Hepatocyte (in vitro differentiated cells): Measurements from ENCODE around the gene LRRC26. TPM values are rescaled to one million over a fixed set of nuclear protein-coding genes. Genes with fewer than 3 reads are reported as not detected.

Source experiments
- DNase-seq: peaks from one replicate; pipeline ENCODE4 v3.0.0-alpha.2; 2016; ENCODE audit warnings: low spot score
- H2AFZ ChIP-seq: fragments of 200-600 bp; sonication (generic); 2 replicates; pipeline ENCODE4 v1.6.0; 2016; ENCODE audit warnings: antibody characterized with exemption, mild to moderate bottlenecking
- H3K27ac ChIP-seq: fragments of 200-600 bp; sonication (generic); 2 replicates; pipeline ENCODE4 v1.5.1; 2016; ENCODE audit warnings: mild to moderate bottlenecking
- H3K27me3 ChIP-seq: fragments of 200-600 bp; sonication (generic); 2 replicates; pipeline ENCODE4 v1.6.1; 2016
- H3K36me3 ChIP-seq: fragments of 200-600 bp; sonication (generic); replicated peaks from 2 replicates; pipeline ENCODE4 v1.5.1; 2016; ENCODE audit warnings: low read depth; ENCODE audit not compliant: insufficient read depth
- H3K4me1 ChIP-seq: fragments of 200-600 bp; sonication (generic); 2 replicates; pipeline ENCODE4 v1.5.1; 2016; ENCODE audit warnings: mild to moderate bottlenecking, moderate library complexity; ENCODE audit not compliant: insufficient read depth
- H3K4me2 ChIP-seq: fragments of 200-600 bp; sonication (generic); 2 replicates; pipeline ENCODE4 v1.6.0; 2016
- H3K4me3 ChIP-seq: fragments of 200-600 bp; sonication (generic); 2 replicates; pipeline ENCODE4 v1.5.1; 2016; ENCODE audit warnings: mild to moderate bottlenecking
- H3K79me2 ChIP-seq: fragments of 200-600 bp; sonication (generic); 2 replicates; pipeline ENCODE4 v1.6.0; 2017; ENCODE audit warnings: mild to moderate bottlenecking
- H3K9me2 ChIP-seq: fragments of 200-600 bp; sonication (generic); replicated peaks from 2 replicates; pipeline ENCODE4 v1.6.0; 2017; ENCODE audit warnings: mild to moderate bottlenecking; ENCODE audit not compliant: insufficient read depth
- H3K9me3 ChIP-seq: fragments of 200-600 bp; sonication (generic); 2 replicates; pipeline ENCODE4 v1.5.1; 2016; ENCODE audit warnings: low read depth, mild to moderate bottlenecking
- H4K20me1 ChIP-seq: fragments of 200-600 bp; sonication (generic); 2 replicates; pipeline ENCODE4 v1.6.0; 2016; ENCODE audit warnings: mild to moderate bottlenecking; ENCODE audit not compliant: insufficient read depth, poor library complexity, severe bottlenecking
- EZH2 ChIP-seq: fragments of 200-600 bp; sonication (generic); IDR thresholded peaks from 2 replicates; pipeline ENCODE4 v1.6.1; 2016; ENCODE audit warnings: antibody characterized with exemption, mild to moderate bottlenecking, borderline replicate concordance
- EZH2phosphoT487 ChIP-seq: fragments of 200-600 bp; sonication (generic); IDR thresholded peaks from one replicate; pipeline ENCODE4 v1.6.1; 2018; ENCODE audit warnings: antibody characterized with exemption, mild to moderate bottlenecking, low read depth, moderate library complexity; ENCODE audit not compliant: unreplicated experiment, severe bottlenecking
- WGBS: methylation state at CpG from one replicate; pipeline ENCODE4 v1.1.6; 2016; ENCODE audit warnings: low lambda C conversion rate; ENCODE audit errors: missing lambda C conversion rate; 5-methylcytosine and 5-hydroxymethylcytosine counted together
- polyA plus RNA-seq: library from polyadenylated mRNA; unstranded; fragments of >200 nt; fragmentation: Nextera tagmentation; extraction: Ambion mirVana; gene quantifications from 2 replicates; pipeline ENCODE4 v1.2.1, GENCODE V29; 2016
- total RNA-seq: library from RNA; depleted of rRNA; stranded (reverse); fragments of >200 nt; gene quantifications from 2 replicates; pipeline ENCODE4 v1.2.3, GENCODE V29; 2014
- TF ChIP-seq, protein P1 (sequence below): fragments of 200-600 bp; sonication (generic); IDR thresholded peaks from 2 replicates; pipeline ENCODE4 v1.5.1; 2016; ENCODE audit warnings: antibody characterized with exemption, mild to moderate bottlenecking; ENCODE audit not compliant: poor library complexity

The LRRC26 gene
- total and polyA plus RNA-seq, 2 experiments from 2014 or later: 0.73 to 2.6 TPM

DNA sequence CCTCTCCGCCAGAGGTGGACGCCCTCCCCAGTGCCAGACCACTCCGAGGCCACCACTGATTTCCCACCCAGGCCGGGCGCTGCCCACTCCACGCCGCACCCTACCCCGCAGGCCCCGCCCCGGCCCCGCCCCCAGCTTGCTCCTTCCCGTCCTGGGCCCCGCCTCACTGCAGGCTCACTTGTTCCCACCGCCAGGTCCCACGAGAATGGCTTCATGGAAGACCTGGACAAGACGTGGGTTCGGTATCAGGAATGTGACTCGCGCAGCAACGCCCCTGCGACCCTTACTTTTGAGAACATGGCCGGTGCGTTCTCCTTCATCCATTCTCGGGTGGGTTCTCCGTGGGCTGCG lies 6.5 kb downstream of the LRRC26 start:
- H3K4me1 ChIP-seq: peaks cover 17% of the 10 kb centered on the region
- DNase-seq: no peak
- WGBS: 45% methylated on average over 22 of the region's 26 CpGs
- H2AFZ ChIP-seq: no peak overlapping the region
- no peaks in the 10 kb centered on the region for H3K36me3 ChIP-seq
- H3K27ac ChIP-seq: no peak overlapping the region
- no peaks in the 10 kb centered on the region for H3K79me2 ChIP-seq
- no peak overlapping the region for H3K4me3 ChIP-seq
- H4K20me1 ChIP-seq: no peaks in the 10 kb centered on the region
- H3K9me3 ChIP-seq: no peaks in the 10 kb centered on the region
- H3K4me2 ChIP-seq: peak overlapping the region; percentile 78
- H3K27me3 ChIP-seq: peaks cover 97% of the 10 kb centered on the region
- no peaks in the 10 kb centered on the region for H3K9me2 ChIP-seq
- TF ChIP-seq EZH2phosphoT487: no peak
- no peak for TF ChIP-seq EZH2
- TF ChIP-seq, protein P1, sequence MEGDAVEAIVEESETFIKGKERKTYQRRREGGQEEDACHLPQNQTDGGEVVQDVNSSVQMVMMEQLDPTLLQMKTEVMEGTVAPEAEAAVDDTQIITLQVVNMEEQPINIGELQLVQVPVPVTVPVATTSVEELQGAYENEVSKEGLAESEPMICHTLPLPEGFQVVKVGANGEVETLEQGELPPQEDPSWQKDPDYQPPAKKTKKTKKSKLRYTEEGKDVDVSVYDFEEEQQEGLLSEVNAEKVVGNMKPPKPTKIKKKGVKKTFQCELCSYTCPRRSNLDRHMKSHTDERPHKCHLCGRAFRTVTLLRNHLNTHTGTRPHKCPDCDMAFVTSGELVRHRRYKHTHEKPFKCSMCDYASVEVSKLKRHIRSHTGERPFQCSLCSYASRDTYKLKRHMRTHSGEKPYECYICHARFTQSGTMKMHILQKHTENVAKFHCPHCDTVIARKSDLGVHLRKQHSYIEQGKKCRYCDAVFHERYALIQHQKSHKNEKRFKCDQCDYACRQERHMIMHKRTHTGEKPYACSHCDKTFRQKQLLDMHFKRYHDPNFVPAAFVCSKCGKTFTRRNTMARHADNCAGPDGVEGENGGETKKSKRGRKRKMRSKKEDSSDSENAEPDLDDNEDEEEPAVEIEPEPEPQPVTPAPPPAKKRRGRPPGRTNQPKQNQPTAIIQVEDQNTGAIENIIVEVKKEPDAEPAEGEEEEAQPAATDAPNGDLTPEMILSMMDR: no peak

DNA sequence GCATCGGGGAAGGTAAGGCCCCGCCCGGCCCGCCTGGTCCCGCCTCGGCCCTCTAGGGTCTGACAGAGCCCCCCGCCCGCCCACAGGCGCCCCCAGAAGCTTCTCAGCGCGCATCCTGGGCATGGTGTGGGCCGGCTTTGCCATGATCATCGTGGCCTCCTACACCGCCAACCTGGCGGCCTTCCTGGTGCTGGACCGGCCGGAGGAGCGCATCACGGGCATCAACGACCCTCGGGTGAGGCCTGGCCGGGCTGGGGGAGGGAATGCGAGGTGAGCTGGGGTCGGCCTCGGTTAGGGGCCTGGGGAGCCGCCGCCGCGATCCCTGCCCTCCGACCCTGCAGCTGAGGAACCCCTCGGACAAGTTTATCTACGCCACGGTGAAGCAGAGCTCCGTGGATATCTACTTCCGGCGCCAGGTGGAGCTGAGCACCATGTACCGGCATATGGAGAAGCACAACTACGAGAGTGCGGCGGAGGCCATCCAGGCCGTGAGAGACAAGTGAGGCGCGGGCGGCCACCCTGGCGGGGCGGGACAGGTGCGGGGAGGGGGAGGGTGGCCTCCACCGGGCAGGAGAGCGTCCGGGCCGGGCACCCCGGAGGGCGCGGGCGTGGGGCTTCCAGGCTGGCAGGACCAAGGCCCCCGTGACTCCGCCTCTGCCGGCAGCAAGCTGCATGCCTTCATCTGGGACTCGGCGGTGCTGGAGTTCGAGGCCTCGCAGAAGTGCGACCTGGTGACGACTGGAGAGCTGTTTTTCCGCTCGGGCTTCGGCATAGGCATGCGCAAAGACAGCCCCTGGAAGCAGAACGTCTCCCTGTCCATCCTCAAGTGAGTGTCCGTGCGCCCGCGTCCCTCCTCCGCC lies 7.1 kb downstream of the LRRC26 start:
- H3K4me3 ChIP-seq: no peak overlapping the region
- no peaks in the 10 kb centered on the region for H3K9me2 ChIP-seq
- H3K27ac ChIP-seq: no peak overlapping the region
- WGBS: 9% methylated on average over 46 of the region's 74 CpGs
- peaks cover 11% of the 10 kb centered on the region for H3K4me1 ChIP-seq
- DNase-seq: peak; percentile 60
- H3K27me3 ChIP-seq: peaks cover 98% of the 10 kb centered on the region
- peak overlapping the region; percentile 78 for H3K4me2 ChIP-seq
- no peaks in the 10 kb centered on the region for H3K79me2 ChIP-seq
- TF ChIP-seq EZH2 (peak; percentile 60), EZH2phosphoT487 (no peak)
- TF ChIP-seq, protein P1: peak; percentile 34
- no peaks in the 10 kb centered on the region for H3K9me3 ChIP-seq
- H2AFZ ChIP-seq: peak overlapping the region; percentile 26
- H3K36me3 ChIP-seq: no peaks in the 10 kb centered on the region
- no peaks in the 10 kb centered on the region for H4K20me1 ChIP-seq

DNA sequence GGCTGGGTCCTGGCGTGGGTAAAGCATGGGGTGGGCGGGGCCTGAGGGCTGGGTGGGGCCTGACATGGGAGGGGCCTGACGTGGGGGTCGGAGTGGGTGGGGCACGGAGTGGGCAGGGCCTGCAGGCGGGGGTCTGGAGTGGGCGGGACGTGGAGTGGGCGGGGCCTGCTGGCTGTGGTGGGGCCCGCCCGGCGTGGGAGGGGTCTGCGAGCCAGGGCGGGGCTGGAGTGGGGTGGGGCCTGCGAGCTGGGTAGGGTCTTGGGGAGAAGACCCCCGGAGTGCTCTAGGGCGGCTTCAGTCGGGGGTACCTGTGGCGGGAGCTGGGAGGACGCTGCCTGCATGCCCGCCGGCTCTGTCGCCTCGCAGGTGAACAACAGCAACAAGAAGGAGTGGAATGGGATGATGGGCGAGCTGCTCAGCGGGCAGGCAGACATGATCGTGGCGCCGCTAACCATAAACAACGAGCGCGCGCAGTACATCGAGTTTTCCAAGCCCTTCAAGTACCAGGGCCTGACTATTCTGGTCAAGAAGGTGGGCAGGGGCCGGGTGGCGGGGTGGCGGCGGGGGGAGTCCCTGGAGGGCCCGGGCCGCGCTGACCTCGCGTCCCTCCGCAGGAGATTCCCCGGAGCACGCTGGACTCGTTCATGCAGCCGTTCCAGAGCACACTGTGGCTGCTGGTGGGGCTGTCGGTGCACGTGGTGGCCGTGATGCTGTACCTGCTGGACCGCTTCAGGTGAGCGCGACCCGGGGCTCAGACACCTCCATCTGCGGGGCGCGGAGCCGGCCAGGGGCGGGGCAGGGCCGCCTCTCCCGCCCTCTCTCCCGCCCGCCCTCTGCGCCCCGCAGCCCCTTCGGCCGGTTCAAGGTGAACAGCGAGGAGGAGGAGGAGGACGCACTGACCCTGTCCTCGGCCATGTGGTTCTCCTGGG lies 8.0 kb downstream of the LRRC26 start:
- Histone ChIP-seq H3K27me3 (peaks cover 95% of the 10 kb centered on the region), H3K27ac (no peak overlapping the region), H3K36me3 (no peaks in the 10 kb centered on the region), H2AFZ (no peak overlapping the region), H3K9me2 (no peaks in the 10 kb centered on the region), H3K9me3 (no peaks in the 10 kb centered on the region), H4K20me1 (no peaks in the 10 kb centered on the region), H3K79me2 (no peaks in the 10 kb centered on the region), H3K4me2 (peak overlapping the region; percentile 78), H3K4me1 (peaks cover 10% of the 10 kb centered on the region), H3K4me3 (no peak overlapping the region)
- 9% methylated on average over 30 of the region's 71 CpGs for WGBS
- DNase-seq: no peak
- TF ChIP-seq EZH2 (no peak), EZH2phosphoT487 (no peak)
- TF ChIP-seq, protein P1: no peak
